ENCODE data around the gene MED29.

Gene MED29

GRCh38 chr19:39411832-39412099, 20.6 kb downstream of the MED29 start:
- DNase-seq (ENCODE audit: low read depth) = peak; percentile 69
- TF ChIP-seq CTCF (IDR thresholded peaks at IDR 0.05; ENCODE audit: control insufficient read depth, extremely low read depth, insufficient read depth) = peak; percentile 78
- peak overlapping the region; percentile 82 for H3K4me3 ChIP-seq (ENCODE audit: low read depth, low read length)

- TF ChIP-seq CTCF (IDR thresholded peaks at IDR 0.05; ENCODE audit: control insufficient read depth, extremely low read depth, insufficient read depth) = peak; percentile 72
- DNase-seq (ENCODE audit: low read depth) = peak; percentile 98
- peak within 1 kb of the TSS; percentile 82 for H3K4me3 ChIP-seq (ENCODE audit: low read depth, low read length)
Observed at GRCh38 chr19:39412100-39412866, 21.1 kb downstream of the MED29 start, which contains the start of gene PLEKHG2. TSS of gene PLEKHG2 (plus strand) at chr19:39412669. CDS start at chr19:39414087, 1,418 bp downstream.

- DNase-seq (ENCODE audit: low read depth) = no peak
- H3K4me3 ChIP-seq (ENCODE audit: low read depth, low read length) = peak overlapping the region; percentile 82
- TF ChIP-seq CTCF (IDR thresholded peaks at IDR 0.05; ENCODE audit: control insufficient read depth, extremely low read depth, insufficient read depth) = no peak
Observed at GRCh38 chr19:39412867-39413271, 21.7 kb downstream of the MED29 start.

GRCh38 chr19:39413272-39413910, 22.2 kb downstream of the MED29 start:
- no peak for DNase-seq (ENCODE audit: low read depth)
- no peak for TF ChIP-seq CTCF (IDR thresholded peaks at IDR 0.05; ENCODE audit: control insufficient read depth, extremely low read depth, insufficient read depth)
- H3K4me3 ChIP-seq (ENCODE audit: low read depth, low read length) = peak overlapping the region; percentile 82

GRCh38 chr19:39413911-39414608, 22.9 kb downstream of the MED29 start:
- no peak overlapping the region for H3K4me3 ChIP-seq (ENCODE audit: low read depth, low read length)
- DNase-seq (ENCODE audit: low read depth) = no peak
- 0 out of 2 replicates have a peak, but pooled peaks have one; percentile 9 for TF ChIP-seq CTCF (IDR thresholded peaks at IDR 0.05; ENCODE audit: control insufficient read depth, extremely low read depth, insufficient read depth)

GRCh38 chr19:39415111-39416046, 24.2 kb downstream of the MED29 start:
- H3K4me3 ChIP-seq (ENCODE audit: low read depth, low read length) = no peak overlapping the region
- DNase-seq (ENCODE audit: low read depth) = no peak
- TF ChIP-seq CTCF (IDR thresholded peaks at IDR 0.05; ENCODE audit: control insufficient read depth, extremely low read depth, insufficient read depth) = no peak

Measured in LNCaP clone FGC (cell line).